ENCODE measurements around the gene ADPGK. TPM values are rescaled to one million over a fixed set of nuclear protein-coding genes. Genes with fewer than 3 reads are reported as not detected.

The ADPGK gene
- polyA plus RNA-seq, 3 donors = 138 to 283 (median 152) TPM

DNA sequence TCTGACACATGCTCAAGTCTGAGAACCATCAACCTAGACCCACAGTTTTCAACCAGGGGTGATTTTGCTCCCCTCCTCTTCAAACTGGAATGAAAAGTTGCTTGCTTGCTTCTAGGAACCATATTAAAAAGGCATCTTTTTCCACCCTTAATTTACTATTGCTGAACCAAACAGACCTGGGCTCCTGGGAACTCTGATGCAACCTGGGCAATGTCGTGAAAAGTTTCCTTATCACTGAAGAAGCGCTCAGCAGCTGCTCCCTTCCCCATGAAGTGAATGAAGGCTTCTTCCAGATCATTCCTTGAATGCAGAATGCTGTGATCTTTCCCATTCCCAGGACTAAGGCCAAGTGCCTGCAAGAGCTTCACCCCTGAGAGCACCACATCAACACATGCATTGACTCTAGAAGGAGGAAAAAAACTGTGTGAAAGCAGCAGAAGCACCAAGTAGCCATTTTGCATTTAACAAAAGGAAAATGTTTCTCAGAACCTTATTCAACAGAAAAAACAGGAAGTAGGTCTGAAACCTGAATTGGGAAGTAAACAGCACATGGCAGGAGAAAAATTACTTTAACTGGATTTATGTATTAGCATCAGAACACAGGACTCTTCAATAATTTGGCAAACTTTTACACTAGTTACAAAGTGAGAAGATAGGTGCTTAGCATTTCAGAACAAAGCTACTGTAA, 8.7 kb downstream of the ADPGK start:
- H2AFZ ChIP-seq (ENCODE audit: insufficient read depth, low read depth, low read length, poor library complexity, severe bottlenecking) = peak overlapping the region; percentile 43
- H3K4me3 ChIP-seq (replicated peaks in 1 of 3; ENCODE audit: low read depth in 2 of 3, low read length in 3 of 3) = peak overlapping the region in 2 of 3 experiments; percentile 25 to 64
- H4K20me1 ChIP-seq (ENCODE audit: insufficient read depth, low read length) = peaks cover 96% of the 10 kb centered on the region
- TF ChIP-seq CTCF (IDR thresholded peaks at IDR 0.05) = no peak
- peaks cover 23 to 24% of the 10 kb centered on the region in 2 donors for H3K4me1 ChIP-seq (ENCODE audit: control insufficient read depth in 1 of 2, insufficient read depth in 2 of 2, low read length in 2 of 2)
- H3K9ac ChIP-seq (ENCODE audit: insufficient read depth, low read length, poor library complexity, severe bottlenecking) = peak overlapping the region; percentile 38
- peaks cover 62 to 86% of the 10 kb centered on the region in 2 donors for H3K36me3 ChIP-seq (replicated peaks in 1 of 2; ENCODE audit: control insufficient read depth in 1 of 2, insufficient read depth in 2 of 2, low read length in 2 of 2)
- Mint-ChIP-seq H3K27ac (peak overlapping the region; percentile 88 to 97 (median 95)), H3K36me3 (peaks cover 63 to 73% of the 10 kb centered on the region in 2 donors), H3K4me3 (peak overlapping the region; percentile 38 to 88), H3K9me3 (peaks cover 0 to 3% (median 0%) of the 10 kb centered on the region in 7 donors), H3K4me1 (peaks cover 43% of the 10 kb centered on the region), H3K27me3 (ENCODE audit: low read depth in 3 of 3) (no peaks in the 10 kb centered on the region)
- peak overlapping the region; percentile 73 for H3K4me2 ChIP-seq (replicated peaks; ENCODE audit: extremely low read depth, low read length, poor library complexity, severe bottlenecking)
- no CpG with 5 or more reads among the region's 2 CpGs for WGBS (ENCODE audit: insufficient coverage)
- peaks cover 100% of the 10 kb centered on the region for H3K79me2 ChIP-seq (ENCODE audit: insufficient read depth, low read length)
- intact Hi-C loops (cut with micrococcal nuclease) = no loop called here
- no peaks in the 10 kb centered on the region for H3K27me3 ChIP-seq (ENCODE audit: control insufficient read depth in 2 of 2, insufficient read depth in 2 of 2, low read length in 2 of 2)
- peak; percentile 29 to 60 (median 51) for DNase-seq
- no peaks in the 10 kb centered on the region for H3K9me3 ChIP-seq (replicated peaks in 1 of 2; ENCODE audit: control insufficient read depth in 1 of 2, insufficient read depth in 1 of 2, low read length in 2 of 2)
- peak overlapping the region; percentile 61 to 87 for H3K27ac ChIP-seq (ENCODE audit: low read depth in 1 of 2, low read length in 2 of 2)

DNA sequence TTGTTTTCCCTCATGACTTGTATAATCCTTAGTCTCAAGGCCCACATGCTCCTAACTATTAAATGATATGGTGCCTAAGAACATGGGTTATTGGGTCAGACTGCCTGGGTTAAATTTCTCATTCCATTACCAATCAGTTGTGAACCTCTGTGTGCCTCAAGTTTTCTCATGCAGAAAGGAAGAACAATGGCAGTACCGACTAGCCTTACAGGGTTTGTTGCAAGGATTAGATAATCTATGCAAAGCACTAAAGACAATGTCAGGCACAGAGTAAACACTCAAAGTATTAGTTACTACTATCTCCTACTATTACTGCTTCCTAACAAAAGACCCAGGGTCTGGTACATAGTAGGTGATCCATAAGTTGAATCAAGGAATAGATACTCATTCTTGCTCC, 12.2 kb downstream of the ADPGK start:
- WGBS (ENCODE audit: insufficient coverage) = no CpG with 5 or more reads among the region's 1 CpG
- no peak overlapping the region for H3K4me3 Mint-ChIP-seq
- intact Hi-C loops (cut with micrococcal nuclease) = no loop called here
- peaks cover 12 to 20% (median 17%) of the 10 kb centered on the region in 7 donors for H3K9me3 Mint-ChIP-seq
- no peak overlapping the region for H2AFZ ChIP-seq (ENCODE audit: insufficient read depth, low read depth, low read length, poor library complexity, severe bottlenecking)
- peaks cover 22% of the 10 kb centered on the region for H3K4me1 Mint-ChIP-seq
- no peak for TF ChIP-seq CTCF (IDR thresholded peaks at IDR 0.05)
- H3K36me3 Mint-ChIP-seq = peaks cover 75 to 81% of the 10 kb centered on the region in 2 donors
- H3K36me3 ChIP-seq (replicated peaks in 1 of 2; ENCODE audit: control insufficient read depth in 1 of 2, insufficient read depth in 2 of 2, low read length in 2 of 2) = peaks cover 80 to 86% of the 10 kb centered on the region in 2 donors
- peaks cover 23% of the 10 kb centered on the region in 2 donors for H3K4me1 ChIP-seq (ENCODE audit: control insufficient read depth in 1 of 2, insufficient read depth in 2 of 2, low read length in 2 of 2)
- H3K79me2 ChIP-seq (ENCODE audit: insufficient read depth, low read length) = peaks cover 100% of the 10 kb centered on the region
- H3K27ac ChIP-seq (ENCODE audit: low read depth in 1 of 2, low read length in 2 of 2) = peak overlapping the region in 1 of 2 donors; percentile 35
- H4K20me1 ChIP-seq (ENCODE audit: insufficient read depth, low read length) = peaks cover 97% of the 10 kb centered on the region
- DNase-seq = no peak
- H3K27me3 Mint-ChIP-seq (ENCODE audit: low read depth in 3 of 3) = no peaks in the 10 kb centered on the region
- no peak overlapping the region for H3K9ac ChIP-seq (ENCODE audit: insufficient read depth, low read length, poor library complexity, severe bottlenecking)
- H3K27me3 ChIP-seq (ENCODE audit: control insufficient read depth in 2 of 2, insufficient read depth in 2 of 2, low read length in 2 of 2) = no peaks in the 10 kb centered on the region
- H3K27ac Mint-ChIP-seq = peak overlapping the region in 3 of 7 donors; percentile 1 to 48 (median 30)
- H3K4me2 ChIP-seq (replicated peaks; ENCODE audit: extremely low read depth, low read length, poor library complexity, severe bottlenecking) = no peak overlapping the region
- H3K4me3 ChIP-seq (replicated peaks in 1 of 3; ENCODE audit: low read depth in 2 of 3, low read length in 3 of 3) = no peak overlapping the region
- peaks cover 5 to 21% of the 10 kb centered on the region in 2 donors for H3K9me3 ChIP-seq (replicated peaks in 1 of 2; ENCODE audit: control insufficient read depth in 1 of 2, insufficient read depth in 1 of 2, low read length in 2 of 2)
